Natural killer cell (primary cell): Measurements from ENCODE around the gene FFAR4. TPM values are rescaled to one million over a fixed set of nuclear protein-coding genes. Genes with fewer than 3 reads are reported as not detected.

Source experiments
- ATAC-seq, 3 donors: fragments of 150-1000 bp in 2 of 3; fragments of 200-7000 bp in 1 of 3; cut with Tn5 transposase; 1 replicate in 1 of 3; 2 replicates in 2 of 3; pipeline ENCODE4 v1.10.0; 2021; ENCODE audit warnings: mild to moderate bottlenecking in 2 of 3, moderate library complexity in 2 of 3
- DNase-seq, 2 donors: peaks; one replicate each; pipeline versions ENCODE4 v3.0.0 to v3.0.0-alpha.2; 2013 to 2021; ENCODE audit warnings: mixed read lengths in 1 of 2
- H3K27ac ChIP-seq: one replicate; pipeline ENCODE4 v1.5.1; 2013; ENCODE audit warnings: mild to moderate bottlenecking, low read length
- H3K27me3 ChIP-seq: one replicate; pipeline ENCODE4 v1.6.1; 2013; ENCODE audit warnings: low read length; ENCODE audit not compliant: control insufficient read depth, insufficient read depth
- H3K36me3 ChIP-seq: one replicate; pipeline ENCODE4 v1.6.1; 2013; ENCODE audit warnings: low read length; ENCODE audit not compliant: control insufficient read depth, insufficient read depth
- H3K4me1 ChIP-seq: one replicate; pipeline ENCODE4 v1.6.1; 2013; ENCODE audit warnings: low read length; ENCODE audit not compliant: control insufficient read depth, insufficient read depth
- H3K4me3 ChIP-seq: one replicate; pipeline ENCODE4 v1.5.1; 2013; ENCODE audit warnings: low read length
- H3K9me3 ChIP-seq: one replicate; pipeline ENCODE4 v1.6.1; 2013; ENCODE audit warnings: low read length; ENCODE audit not compliant: control insufficient read depth, insufficient read depth
- H3K27ac Mint-ChIP-seq, 2 donors: one replicate each; pipeline ENCODE4 v1.8.0; 2022; ENCODE audit warnings: mild to moderate bottlenecking in 2 of 2, mixed read lengths in 2 of 2, moderate library complexity in 1 of 2
- H3K27me3 Mint-ChIP-seq, 2 donors: one replicate each; pipeline ENCODE4 v1.8.0; 2022; ENCODE audit warnings: low read depth in 2 of 2, mixed read lengths in 2 of 2
- H3K36me3 Mint-ChIP-seq: one replicate; pipeline ENCODE4 v1.8.0; 2022; ENCODE audit warnings: mixed read lengths
- H3K4me1 Mint-ChIP-seq, 2 donors: one replicate each; pipeline ENCODE4 v1.8.0; 2022; ENCODE audit warnings: mixed read lengths in 2 of 2
- H3K4me3 Mint-ChIP-seq: one replicate; pipeline ENCODE4 v1.8.0; 2022; ENCODE audit warnings: mild to moderate bottlenecking, moderate library complexity, mixed read lengths
- H3K9me3 Mint-ChIP-seq, 2 donors: one replicate each; pipeline ENCODE4 v1.8.0; 2022; ENCODE audit warnings: mixed read lengths in 2 of 2
- CTCF ChIP-seq: fragments of 200-600 bp; IDR thresholded peaks from one replicate; pipeline ENCODE4 v1.8.0; 2022; ENCODE audit warnings: antibody characterized with exemption
- WGBS: methylation state at CpG from one replicate; pipeline ENCODE4 v1.1.7; 2013; ENCODE audit warnings: missing lambda C conversion rate; ENCODE audit not compliant: insufficient coverage; 5-methylcytosine and 5-hydroxymethylcytosine counted together
- intact Hi-C: fragments of 100-400 bp; cut with micrococcal nuclease; formaldehyde crosslinking; loops from one replicate; pipeline ENCODE4 v1.14.2; 2022
- total RNA-seq, 4 donors: library from RNA; stranded (reverse); fragments of 120-200 nt in 1 of 4; gene quantifications; one replicate each; pipeline versions ENCODE4 v1.2.3 to v1.2.4, GENCODE V29; 2013 to 2022

FFAR4 gene
- total RNA-seq, 3 donors from 2014 or later (not counting 1 experiment from before 2014, with no cell fraction given): not detected

GRCh38 chr10:93598157-93598556 lies 31.7 kb downstream of the FFAR4 start:
- TF ChIP-seq CTCF: no peak
- H3K27ac ChIP-seq: no peak overlapping the region
- intact Hi-C loops: no loop called here
- H3K4me1 ChIP-seq: no peaks in the 10 kb centered on the region
- H3K4me1 Mint-ChIP-seq: no peaks in the 10 kb centered on the region
- H3K36me3 ChIP-seq: no peaks in the 10 kb centered on the region
- H3K36me3 Mint-ChIP-seq: no peaks in the 10 kb centered on the region
- H3K4me3 Mint-ChIP-seq: no peak overlapping the region
- H3K4me3 ChIP-seq: no peak overlapping the region
- DNase-seq (no peak), ATAC-seq (no peak)
- H3K27ac Mint-ChIP-seq: no peak overlapping the region
- WGBS: 93% methylated on average over 5 of the region's 5 CpGs
- no peaks in the 10 kb centered on the region for H3K9me3 Mint-ChIP-seq
- peaks cover 10% of the 10 kb centered on the region for H3K27me3 ChIP-seq
- H3K9me3 ChIP-seq: no peaks in the 10 kb centered on the region
- peaks cover 16 to 18% of the 10 kb centered on the region in 2 donors for H3K27me3 Mint-ChIP-seq

- Mint-ChIP-seq H3K4me3 (no peak overlapping the region), H3K36me3 (no peaks in the 10 kb centered on the region), H3K9me3 (no peaks in the 10 kb centered on the region), H3K27ac (no peak overlapping the region), H3K27me3 (peaks cover 21 to 23% of the 10 kb centered on the region in 2 donors), H3K4me1 (no peaks in the 10 kb centered on the region)
- no peaks in the 10 kb centered on the region for H3K9me3 ChIP-seq
- intact Hi-C loops: no loop called here
- H3K4me3 ChIP-seq: no peak overlapping the region
- peaks cover 10% of the 10 kb centered on the region for H3K27me3 ChIP-seq
- no peaks in the 10 kb centered on the region for H3K4me1 ChIP-seq
- WGBS: 81% methylated on average over 1 of the region's 1 CpG
- H3K27ac ChIP-seq: no peak overlapping the region
- no peak for DNase-seq
- ATAC-seq: no peak
- no peak for TF ChIP-seq CTCF
- H3K36me3 ChIP-seq: no peaks in the 10 kb centered on the region
Observed at GRCh38 chr10:93599335-93599734, 32.9 kb downstream of the FFAR4 start.

DNA sequence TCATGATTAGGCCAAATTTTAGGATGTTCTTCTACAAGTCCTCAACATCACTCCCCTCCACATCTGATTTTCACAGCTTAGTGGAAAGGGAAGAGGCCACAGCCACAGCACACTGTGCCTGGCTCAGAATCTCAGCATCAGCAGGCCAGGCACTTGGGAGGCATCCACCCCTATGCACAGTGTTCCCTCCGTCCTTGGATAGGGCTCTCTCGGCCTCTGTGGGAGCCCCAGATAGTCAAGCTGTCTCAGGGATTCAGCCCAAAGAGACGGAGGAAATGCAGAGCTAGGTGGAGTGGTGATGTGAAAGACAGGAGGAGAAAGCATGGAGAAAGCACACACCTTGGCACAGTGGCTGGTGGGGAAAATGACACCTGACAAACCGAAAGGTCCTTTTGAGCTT lies 33.3 kb downstream of the FFAR4 start:
- H3K9me3 Mint-ChIP-seq: no peaks in the 10 kb centered on the region
- no peak overlapping the region for H3K27ac ChIP-seq
- no peaks in the 10 kb centered on the region for H3K36me3 ChIP-seq
- ATAC-seq (no peak), DNase-seq (no peak)
- no peak overlapping the region for H3K4me3 ChIP-seq
- peaks cover 21 to 24% of the 10 kb centered on the region in 2 donors for H3K27me3 Mint-ChIP-seq
- H3K4me1 ChIP-seq: no peaks in the 10 kb centered on the region
- no peaks in the 10 kb centered on the region for H3K4me1 Mint-ChIP-seq
- H3K4me3 Mint-ChIP-seq: no peak overlapping the region
- WGBS: 91% methylated on average over 4 of the region's 4 CpGs
- no peaks in the 10 kb centered on the region for H3K36me3 Mint-ChIP-seq
- H3K27me3 ChIP-seq: peaks cover 13% of the 10 kb centered on the region
- intact Hi-C loops: no loop called here
- no peak for TF ChIP-seq CTCF
- no peaks in the 10 kb centered on the region for H3K9me3 ChIP-seq
- H3K27ac Mint-ChIP-seq: no peak overlapping the region

DNA sequence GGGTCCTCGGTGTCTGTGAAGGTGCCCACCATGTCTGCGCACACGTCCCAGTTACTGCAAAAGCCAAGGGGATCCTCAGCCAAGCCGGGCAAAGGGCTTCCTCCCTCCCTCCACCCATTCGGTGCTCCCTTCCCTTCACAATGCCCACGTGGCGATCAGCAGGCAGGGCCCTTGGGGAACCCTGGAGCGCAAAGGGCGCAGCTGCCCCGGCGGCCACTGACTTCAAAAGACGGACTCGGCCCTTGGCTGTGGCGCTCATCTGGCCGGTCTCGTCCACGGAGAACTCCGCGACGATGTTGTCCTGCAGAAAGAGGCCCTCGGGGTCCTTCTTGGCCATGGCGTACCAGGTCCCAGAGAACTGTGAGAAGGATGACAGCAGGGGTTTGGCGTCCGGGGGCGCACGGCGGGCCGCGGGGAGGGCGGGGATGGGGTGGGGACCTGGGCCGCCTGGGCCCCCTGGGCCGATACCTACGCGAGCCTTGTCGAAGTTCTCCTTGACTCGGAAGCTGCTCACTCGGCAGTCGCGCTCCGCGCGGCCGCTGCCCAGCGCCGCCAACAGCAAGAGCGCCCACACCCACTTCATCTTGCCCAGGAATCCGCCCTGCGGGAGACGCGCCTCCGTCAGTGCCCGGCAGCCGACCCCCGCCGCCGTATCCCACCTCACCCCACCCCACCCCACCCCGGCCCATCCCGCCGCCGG lies 34.1 kb downstream of the FFAR4 start:
- intact Hi-C loops: no loop called here
- no peak for TF ChIP-seq CTCF
- H3K36me3 Mint-ChIP-seq: no peaks in the 10 kb centered on the region
- H3K9me3 Mint-ChIP-seq: no peaks in the 10 kb centered on the region
- WGBS: 20% methylated on average over 52 of the region's 60 CpGs
- Histone ChIP-seq H3K9me3 (no peaks in the 10 kb centered on the region), H3K27me3 (peaks cover 13% of the 10 kb centered on the region), H3K4me3 (no peak overlapping the region), H3K4me1 (no peaks in the 10 kb centered on the region), H3K27ac (no peak overlapping the region), H3K36me3 (no peaks in the 10 kb centered on the region)
- H3K27ac Mint-ChIP-seq: no peak overlapping the region
- ATAC-seq (no peak), DNase-seq (no peak)
- H3K4me3 Mint-ChIP-seq: no peak overlapping the region
- peaks cover 21 to 24% of the 10 kb centered on the region in 2 donors for H3K27me3 Mint-ChIP-seq
- H3K4me1 Mint-ChIP-seq: no peaks in the 10 kb centered on the region
